RWPE1 (cell line): ENCODE results near the gene DRG2.

Experiments used
- CTCF ChIA-PET: fragments of 350-600 bp; sonication (Branson Sonifier 250); formaldehyde crosslinking; extraction: SDS; loops from one replicate; lab custom pipeline; 2021; lab: Yijun Ruan, JAX
- POLR2A ChIA-PET: fragments of 400-600 bp; formaldehyde crosslinking; extraction: SDS; loops from one replicate; lab custom pipeline; 2020; ENCODE audit warnings: antibody characterized with exemption; ENCODE audit not compliant: low non-redundant PET; lab: Yijun Ruan, JAX
- DNase-seq: peaks from one replicate; pipeline ENCODE4 v3.0.0; 2012; ENCODE audit warnings: low spot score
- H3K27ac ChIP-seq: fragments of 450-650 bp; 2 replicates; pipeline ENCODE4 v1.5.1; 2017
- TF ChIP-seq, protein P1 (sequence below): fragments of 450-650 bp; conservative IDR thresholded peaks from 2 replicates; pipeline ENCODE4 v1.5.1; 2017; ENCODE audit warnings: low read depth, mild to moderate bottlenecking

The DRG2 gene

DNA sequence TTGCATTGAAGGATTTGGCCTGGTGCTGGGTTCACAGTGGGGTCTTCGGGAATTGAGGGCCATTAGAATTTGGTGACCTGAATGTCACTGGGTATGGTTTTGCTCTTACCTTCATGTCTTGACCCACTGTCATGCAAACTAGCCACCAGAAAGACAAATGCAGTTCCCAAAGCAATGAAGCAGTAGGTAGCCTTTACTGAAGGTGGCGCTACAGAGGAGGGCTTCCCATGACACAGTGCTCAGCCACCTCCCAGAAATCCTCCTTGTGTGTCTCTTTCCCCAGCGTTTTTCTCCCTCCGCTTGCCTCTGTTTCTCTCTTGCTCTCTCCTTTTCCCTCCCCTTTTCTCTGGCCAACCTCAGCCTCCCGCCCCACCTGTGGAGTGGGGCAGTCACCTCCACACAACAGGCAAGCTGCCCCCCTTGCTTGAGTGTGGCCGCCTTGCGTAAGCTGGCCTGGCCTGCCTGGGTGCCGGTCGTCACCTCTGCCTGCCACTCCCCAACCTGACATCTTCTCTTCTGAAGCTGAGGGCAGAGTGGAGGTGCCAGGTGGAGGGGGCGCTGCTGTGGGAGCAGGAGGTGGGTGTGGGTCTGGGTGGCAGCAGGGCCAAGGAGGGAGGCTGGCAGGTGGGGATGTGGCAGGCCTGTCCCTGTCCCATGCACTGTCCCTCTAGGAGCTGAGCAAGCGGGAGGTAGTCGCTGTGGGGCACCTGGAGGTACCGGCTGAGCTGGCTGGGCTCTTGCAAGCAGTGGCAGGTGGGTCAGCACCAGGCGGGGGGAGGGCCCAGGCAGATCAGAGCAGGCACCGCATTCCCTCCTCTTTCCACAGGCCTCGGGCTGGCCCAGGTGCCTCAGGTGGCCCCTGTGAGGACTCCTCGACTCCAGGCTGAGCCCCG lies 55.5 kb downstream of the DRG2 start:
- no peak overlapping the region for H3K27ac ChIP-seq
- TF ChIP-seq, protein P1, sequence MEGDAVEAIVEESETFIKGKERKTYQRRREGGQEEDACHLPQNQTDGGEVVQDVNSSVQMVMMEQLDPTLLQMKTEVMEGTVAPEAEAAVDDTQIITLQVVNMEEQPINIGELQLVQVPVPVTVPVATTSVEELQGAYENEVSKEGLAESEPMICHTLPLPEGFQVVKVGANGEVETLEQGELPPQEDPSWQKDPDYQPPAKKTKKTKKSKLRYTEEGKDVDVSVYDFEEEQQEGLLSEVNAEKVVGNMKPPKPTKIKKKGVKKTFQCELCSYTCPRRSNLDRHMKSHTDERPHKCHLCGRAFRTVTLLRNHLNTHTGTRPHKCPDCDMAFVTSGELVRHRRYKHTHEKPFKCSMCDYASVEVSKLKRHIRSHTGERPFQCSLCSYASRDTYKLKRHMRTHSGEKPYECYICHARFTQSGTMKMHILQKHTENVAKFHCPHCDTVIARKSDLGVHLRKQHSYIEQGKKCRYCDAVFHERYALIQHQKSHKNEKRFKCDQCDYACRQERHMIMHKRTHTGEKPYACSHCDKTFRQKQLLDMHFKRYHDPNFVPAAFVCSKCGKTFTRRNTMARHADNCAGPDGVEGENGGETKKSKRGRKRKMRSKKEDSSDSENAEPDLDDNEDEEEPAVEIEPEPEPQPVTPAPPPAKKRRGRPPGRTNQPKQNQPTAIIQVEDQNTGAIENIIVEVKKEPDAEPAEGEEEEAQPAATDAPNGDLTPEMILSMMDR = no peak
- POLR2A ChIA-PET = no interaction called here
- no peak for DNase-seq
- CTCF ChIA-PET = interaction anchor here (0.6 to 1.3 kb wide), 2 partner anchors 17 to 335 kb away, joined by 3 to 6 read pairs; no protein-coding TSS in a partner anchor

DNA sequence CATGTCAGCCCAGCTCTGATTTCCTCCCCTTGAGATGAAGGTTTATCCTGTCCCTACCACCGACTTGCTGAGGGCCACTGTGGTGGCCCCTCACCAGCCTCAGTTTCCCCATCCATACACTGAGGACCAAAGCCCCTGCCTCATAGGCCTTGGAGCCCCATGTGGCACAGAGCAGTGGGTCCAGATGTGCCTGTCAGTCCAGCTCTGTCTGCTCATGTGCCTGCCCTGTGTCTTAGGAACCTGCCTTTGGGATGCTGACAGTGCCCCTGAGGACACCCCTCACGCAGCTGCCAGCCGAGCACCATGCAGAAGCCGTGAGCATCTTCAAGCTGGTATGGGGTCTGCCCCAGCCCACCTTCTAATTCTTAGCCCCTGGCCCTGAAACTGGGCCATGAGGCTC lies 56.5 kb downstream of the DRG2 start:
- ChIA-PET POLR2A (no interaction called here), CTCF (interaction anchor here (0.5 kb wide), 1 partner anchor 11 kb away, joined by 3 read pairs; no protein-coding TSS in a partner anchor)
- TF ChIP-seq, protein P1 = no peak
- H3K27ac ChIP-seq = no peak overlapping the region
- no peak for DNase-seq

DNA sequence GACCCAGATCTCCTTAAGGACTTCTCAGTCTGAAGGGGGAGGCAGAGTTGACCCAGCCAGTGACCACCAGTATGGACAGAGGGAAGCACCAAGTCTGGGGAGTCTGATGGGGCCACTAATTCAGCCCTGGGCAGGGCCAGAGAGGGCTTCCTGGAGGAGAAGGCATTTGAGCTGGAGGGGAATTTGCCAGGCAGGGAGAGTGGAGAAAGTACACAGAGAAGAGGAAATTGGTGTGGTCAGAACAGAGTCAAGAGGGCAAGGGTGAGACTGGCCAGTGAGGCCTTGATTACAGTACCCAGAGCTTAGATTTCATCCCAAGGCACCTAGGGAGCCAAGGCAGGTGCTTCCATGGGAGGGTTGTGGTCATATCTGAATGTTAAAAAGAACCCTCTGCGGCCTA lies 57.1 kb downstream of the DRG2 start:
- no peak for DNase-seq
- ChIA-PET CTCF (no interaction called here), POLR2A (no interaction called here)
- TF ChIP-seq, protein P1 = no peak
- H3K27ac ChIP-seq = no peak overlapping the region

DNA sequence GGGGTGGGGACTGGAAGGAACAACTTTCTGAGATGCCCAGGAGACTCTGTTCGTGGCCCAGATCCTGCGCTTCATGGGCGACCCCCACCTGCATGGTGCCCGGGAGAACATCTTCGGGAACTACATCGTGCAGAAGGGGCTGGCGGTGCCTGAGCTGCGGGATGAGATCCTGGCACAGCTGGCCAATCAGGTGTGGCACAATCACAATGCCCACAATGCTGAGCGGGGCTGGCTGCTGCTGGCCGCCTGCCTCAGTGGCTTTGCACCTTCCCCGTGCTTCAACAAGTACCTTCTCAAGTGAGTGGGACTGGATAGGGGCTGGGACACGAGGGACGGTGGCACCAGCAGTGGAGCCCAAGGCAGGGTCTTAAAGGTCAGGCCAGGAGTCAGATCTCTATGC lies 58.1 kb downstream of the DRG2 start:
- TF ChIP-seq, protein P1 = no peak
- no peak overlapping the region for H3K27ac ChIP-seq
- ChIA-PET CTCF (interaction anchor here (0.7 kb wide), 1 partner anchor 26 kb away, joined by 3 read pairs; no protein-coding TSS in a partner anchor), POLR2A (no interaction called here)
- DNase-seq = no peak

DNA sequence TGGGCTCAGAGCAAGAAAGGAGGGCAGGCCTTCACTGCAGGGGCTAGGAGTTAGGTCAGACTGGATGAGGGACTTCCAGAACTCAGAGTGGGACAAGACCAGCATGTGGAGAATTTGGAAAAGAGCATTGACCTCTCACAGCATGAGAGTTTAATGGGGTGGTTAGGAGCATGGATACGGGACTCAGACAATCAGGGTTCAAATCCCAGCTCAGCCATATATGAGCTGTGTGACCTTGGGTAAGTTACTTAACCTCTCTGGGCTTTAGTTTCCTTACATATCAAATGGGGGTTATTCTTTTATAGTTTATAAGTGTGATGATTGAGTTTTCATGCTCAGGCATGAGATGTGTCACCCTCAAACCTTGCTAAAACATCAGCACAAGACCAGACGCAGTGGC lies 58.5 kb downstream of the DRG2 start:
- H3K27ac ChIP-seq = no peak overlapping the region
- ChIA-PET CTCF (interaction anchor here (0.7 kb wide), 2 partner anchors 25 to 45 kb away, joined by 3 to 4 read pairs; no protein-coding TSS in a partner anchor), POLR2A (no interaction called here)
- no peak for DNase-seq
- TF ChIP-seq, protein P1 = no peak

DNA sequence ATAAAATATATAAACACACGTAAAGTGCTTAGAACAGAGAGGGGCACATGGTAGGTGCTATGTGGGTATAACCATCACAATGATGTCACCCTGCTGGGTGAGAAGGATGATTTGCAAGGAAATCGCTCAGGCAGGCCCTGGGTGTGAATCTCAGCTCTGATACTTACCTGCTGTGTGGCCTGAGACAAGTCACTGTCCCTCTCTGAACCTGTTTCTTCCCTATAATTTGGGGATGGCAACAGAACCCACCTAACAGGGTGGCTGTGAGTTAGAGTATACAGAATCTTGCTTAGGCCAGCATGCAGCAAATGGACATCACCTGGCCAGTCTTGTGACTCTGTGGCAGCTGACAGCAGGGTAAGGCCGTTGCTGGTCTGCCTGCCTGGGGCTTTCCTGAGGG lies 59.2 kb downstream of the DRG2 start:
- CTCF ChIA-PET = interaction anchor here (0.7 kb wide), 1 partner anchor 47 kb away, joined by 3 read pairs; no protein-coding TSS in a partner anchor
- H3K27ac ChIP-seq = 0 out of 2 replicates have a peak overlapping the region, but pooled peaks have one; percentile 1
- POLR2A ChIA-PET = no interaction called here
- no peak for DNase-seq
- TF ChIP-seq, protein P1 = no peak
